Measurements from ENCODE around the gene ABCG2. TPM values are rescaled to one million over a fixed set of nuclear protein-coding genes. Genes with fewer than 3 reads are reported as not detected.
A peak's percentile ranks its signal among the peaks of the same experiment; 100 is the strongest.
"Not testable (repeated sequence)": the region's sequence is repeated elsewhere in the genome, so short reads cannot be mapped to it uniquely, and the experiment has no call there.

ABCG2 gene
- total RNA-seq, 1 donor from 2014 or later: 21.6 TPM

DNA sequence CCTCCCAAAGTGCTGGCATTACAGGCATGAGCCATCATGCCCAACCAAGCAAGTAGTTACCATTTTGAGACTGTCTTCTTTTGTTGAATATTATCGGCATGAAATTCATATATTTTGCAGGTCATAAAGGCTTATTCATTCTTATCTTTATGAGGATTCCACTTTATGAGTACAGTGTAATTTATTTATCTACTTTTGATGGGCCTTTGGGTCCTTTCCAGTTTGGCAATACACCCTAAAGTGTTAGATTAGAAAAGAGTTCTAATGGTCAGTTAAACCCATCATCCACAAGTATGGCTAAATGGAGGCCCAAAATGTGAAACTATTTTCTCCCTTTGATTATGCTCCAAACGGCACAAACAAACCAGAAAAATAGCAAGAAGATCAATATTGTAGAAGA, 10.9 kb upstream of the ABCG2 start:
- DNase-seq (ENCODE audit: low spot score in 2 of 2): no peak
- no peak for FAIRE-seq

- DNase-seq (ENCODE audit: low spot score in 2 of 2): no peak
- FAIRE-seq: no peak
These were observed 8.2 kb upstream of the ABCG2 start for GRCh38 chr4:88166608-88167007.

- FAIRE-seq (no peak), DNase-seq (ENCODE audit: low spot score in 2 of 2) (no peak)
These were observed 4.9 kb upstream of the ABCG2 start for GRCh38 chr4:88163336-88163735.

DNA sequence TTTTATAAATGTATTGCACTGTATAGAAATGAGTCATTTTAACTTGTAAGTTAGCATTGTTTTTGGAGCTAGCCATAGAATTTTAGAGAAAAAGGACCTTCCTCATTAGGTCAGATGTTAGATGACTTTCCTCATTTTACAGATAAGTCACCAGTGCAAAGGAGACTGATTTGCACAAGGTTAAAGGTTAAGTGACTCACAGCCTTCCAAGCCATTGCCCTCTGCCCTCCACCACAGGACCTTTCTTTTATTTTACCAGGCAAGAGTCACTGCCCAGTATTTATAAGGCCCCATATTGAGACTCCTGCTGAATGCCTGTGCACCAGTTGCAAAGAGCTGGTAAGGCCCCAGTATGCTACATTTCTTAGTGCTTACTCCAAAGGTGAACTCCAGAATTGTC, 4.2 kb upstream of the ABCG2 start:
- DNase-seq (ENCODE audit: low spot score in 2 of 2) (no peak), FAIRE-seq (no peak)

- FAIRE-seq (no peak), DNase-seq (ENCODE audit: low spot score in 2 of 2) (peak in 1 of 2 donors; percentile 12)
These were observed 838 bp upstream of the ABCG2 start for GRCh38 chr4:88159229-88159725.

- no peak for FAIRE-seq
- no peak for DNase-seq (ENCODE audit: low spot score in 2 of 2)
These were observed 376 bp downstream of the ABCG2 start for GRCh38 chr4:88158038-88158488.

DNA sequence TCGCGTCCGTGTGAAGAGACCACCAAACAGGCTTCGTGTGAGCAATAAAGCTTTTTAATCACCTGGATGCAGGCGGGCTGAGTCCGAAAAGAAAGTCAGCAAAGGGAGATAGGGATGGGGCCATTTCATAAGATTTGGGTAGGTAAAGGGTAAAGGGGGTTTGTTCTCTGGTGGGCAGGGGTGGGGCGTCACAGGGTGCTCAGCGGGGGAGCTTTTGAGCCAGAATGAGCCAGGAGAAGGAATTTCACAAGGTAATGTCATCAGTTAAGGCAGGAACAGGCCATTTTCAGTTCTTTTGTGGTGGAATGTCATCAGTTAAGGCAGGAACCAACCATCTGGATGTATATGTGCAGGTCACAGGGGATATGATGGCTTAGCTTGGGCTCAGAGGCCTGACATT, 6.1 kb downstream of the ABCG2 start:
- FAIRE-seq; DNase-seq (ENCODE audit: low spot score in 2 of 2): not testable (repeated sequence)

DNA sequence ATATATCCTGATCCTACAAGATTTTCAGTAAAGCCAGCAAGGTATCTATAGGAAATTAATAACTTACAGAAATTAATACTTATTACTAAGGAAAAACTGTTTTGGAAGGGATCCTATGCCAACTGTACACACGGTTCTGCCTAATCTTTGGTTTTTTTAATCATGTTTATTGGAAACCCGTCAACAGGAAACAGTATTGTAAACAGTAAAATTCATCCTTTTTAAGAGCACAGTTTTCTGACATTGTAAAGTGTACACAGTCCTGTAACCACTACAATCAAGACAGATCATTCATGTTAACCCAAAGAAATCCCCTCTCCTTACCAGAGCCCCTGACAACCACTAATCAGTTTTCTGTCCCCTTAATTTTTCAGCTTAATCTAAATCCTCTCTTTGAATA, 9.9 kb downstream of the ABCG2 start:
- FAIRE-seq (no peak), DNase-seq (ENCODE audit: low spot score in 2 of 2) (no peak)

DNA sequence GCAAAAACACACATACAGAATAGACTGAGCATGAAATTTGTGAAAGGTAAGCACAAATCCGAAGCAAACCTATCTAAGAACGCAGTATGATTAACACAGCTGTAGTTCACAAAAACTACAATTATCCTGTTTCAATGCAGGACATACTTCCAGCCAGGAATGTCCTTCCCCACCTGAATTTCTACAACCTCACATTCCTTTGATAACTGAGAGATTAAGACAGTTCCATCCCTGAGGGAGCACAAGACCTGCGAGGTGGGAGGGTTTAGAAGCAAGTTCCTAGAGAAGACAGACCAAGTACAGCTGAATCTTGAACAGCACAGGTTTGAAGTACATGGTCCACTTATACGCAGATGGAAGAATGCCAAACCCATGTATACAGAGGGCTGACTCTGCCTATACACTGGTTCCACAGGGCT, 10.6 kb downstream of the ABCG2 start:
- DNase-seq (ENCODE audit: low spot score in 2 of 2): no peak

DNA sequence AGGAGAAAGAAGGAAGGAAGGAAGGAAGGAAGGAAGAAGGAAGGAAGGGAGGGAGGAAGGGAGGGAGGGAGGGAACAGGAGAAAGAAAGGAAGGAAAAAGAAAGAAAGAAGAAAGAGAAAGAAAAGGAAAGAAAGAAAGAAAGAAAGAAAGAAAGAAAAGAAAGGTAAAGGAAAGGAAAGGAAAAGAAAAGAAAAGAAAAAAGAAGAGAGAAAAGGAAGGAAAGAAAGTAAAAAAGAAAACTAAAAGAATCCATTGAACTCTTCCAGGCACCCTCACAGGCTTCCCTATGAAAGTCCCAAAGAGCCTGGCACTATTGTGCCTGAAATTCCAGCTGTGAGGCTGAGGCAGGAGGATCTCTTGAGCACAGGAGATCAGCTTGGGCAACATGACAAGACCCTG, 11.5 kb downstream of the ABCG2 start:
- FAIRE-seq: no peak

More for the DNA sequence above, 10.6 kb downstream of the ABCG2 start:
- FAIRE-seq: no peak

GRCh38 chr4:88144866-88145300, 13.6 kb downstream of the ABCG2 start:
- FAIRE-seq (no peak), DNase-seq (ENCODE audit: low spot score in 2 of 2) (no peak)

More for the DNA sequence above, 11.5 kb downstream of the ABCG2 start:
- no peak for DNase-seq (ENCODE audit: low spot score in 2 of 2)

DNA sequence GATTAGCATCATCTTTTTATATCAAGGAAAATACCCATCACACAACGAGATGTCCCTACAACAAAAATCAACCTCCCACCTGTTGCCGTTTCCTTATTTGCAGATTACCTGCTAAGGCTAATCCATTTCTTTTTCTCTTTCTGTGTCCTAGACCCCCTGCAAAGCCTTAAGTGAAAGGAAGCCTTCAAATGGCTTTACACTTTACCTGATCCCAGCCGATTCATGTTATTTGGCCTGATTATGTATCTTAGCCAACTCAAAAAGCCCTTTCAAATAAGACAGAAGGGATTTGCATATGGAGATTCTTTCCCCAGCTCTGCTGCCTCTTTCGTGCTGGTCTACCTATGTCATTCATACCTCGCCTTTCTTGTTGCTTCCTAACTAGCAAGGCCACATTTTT, 14.4 kb downstream of the ABCG2 start:
- no peak for DNase-seq (ENCODE audit: low spot score in 2 of 2)
- no peak for FAIRE-seq

DNA sequence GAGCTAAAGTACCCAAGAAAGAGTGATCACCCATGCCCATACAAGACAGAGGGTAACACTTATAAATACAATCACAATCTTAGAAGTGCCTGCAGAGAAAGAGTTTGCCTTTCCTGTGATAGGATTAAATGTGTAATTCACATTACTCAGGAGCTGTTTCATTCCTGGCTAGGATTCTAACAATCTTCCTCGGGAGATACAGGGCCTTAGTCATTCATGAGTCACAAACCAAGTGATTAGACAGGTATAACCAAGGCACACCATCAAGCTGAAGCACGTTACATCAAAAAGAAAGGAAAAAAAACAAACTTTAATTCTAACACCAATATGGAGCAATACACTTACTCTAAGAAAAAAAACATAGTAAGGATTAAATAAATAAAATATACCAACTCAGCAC, 14.9 kb downstream of the ABCG2 start:
- FAIRE-seq (no peak), DNase-seq (ENCODE audit: low spot score in 2 of 2) (no peak)

GRCh38 chr4:88138561-88138960, 19.9 kb downstream of the ABCG2 start:
- DNase-seq (ENCODE audit: low spot score in 2 of 2): no peak
- no peak for FAIRE-seq

DNA sequence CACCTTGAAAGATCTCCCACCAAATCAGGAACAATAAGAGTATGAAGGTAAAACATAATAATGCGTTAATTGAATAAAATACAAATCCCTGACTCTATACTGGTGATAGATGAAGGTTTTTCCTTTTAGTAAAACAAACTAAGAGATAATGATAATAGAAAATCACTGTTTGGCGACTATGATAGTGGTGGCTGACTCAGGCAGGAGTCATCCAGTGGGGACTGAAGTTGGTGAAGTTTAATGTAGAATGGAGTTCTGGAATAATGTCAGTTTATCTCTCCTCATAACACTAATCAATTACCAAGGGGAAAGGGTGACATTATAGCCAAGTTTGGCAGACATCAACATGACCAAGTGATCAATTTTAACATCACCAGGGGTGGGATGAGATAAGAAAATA, 21.3 kb downstream of the ABCG2 start:
- DNase-seq (ENCODE audit: low spot score in 2 of 2): no peak
- no peak for FAIRE-seq

DNA sequence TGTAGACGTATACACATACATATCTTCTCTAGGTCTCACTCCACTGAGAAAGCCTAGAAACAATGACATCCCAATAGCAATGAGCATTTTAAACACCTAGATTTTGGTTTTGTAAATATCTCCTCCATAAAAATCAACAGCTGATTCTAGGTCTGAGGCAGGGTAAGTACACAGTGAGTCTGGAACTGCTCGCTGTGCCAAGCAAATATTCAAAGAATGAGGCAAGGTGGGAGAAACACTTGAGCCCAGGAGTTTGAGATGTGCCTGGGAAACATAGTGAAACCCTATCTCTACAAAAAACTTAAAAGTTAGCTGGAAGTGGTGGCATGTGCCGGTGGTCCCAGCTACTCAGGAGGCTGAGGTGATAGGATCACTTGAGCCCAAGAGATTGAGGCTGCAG, 22.2 kb downstream of the ABCG2 start:
- no peak for DNase-seq (ENCODE audit: low spot score in 2 of 2)
- no peak for FAIRE-seq

- no peak for DNase-seq (ENCODE audit: low spot score in 2 of 2)
- no peak for FAIRE-seq
These were observed 23.1 kb downstream of the ABCG2 start for GRCh38 chr4:88135356-88135663.

GRCh38 chr4:88134536-88135355, 23.7 kb downstream of the ABCG2 start:
- no peak for DNase-seq (ENCODE audit: low spot score in 2 of 2)
- no peak for FAIRE-seq

GRCh38 chr4:88134111-88134510, 24.3 kb downstream of the ABCG2 start:
- DNase-seq (ENCODE audit: low spot score in 2 of 2) (no peak), FAIRE-seq (no peak)

- FAIRE-seq: no peak
- DNase-seq (ENCODE audit: low spot score in 2 of 2): no peak
These were observed 27.7 kb downstream of the ABCG2 start for GRCh38 chr4:88130544-88131305.

DNA sequence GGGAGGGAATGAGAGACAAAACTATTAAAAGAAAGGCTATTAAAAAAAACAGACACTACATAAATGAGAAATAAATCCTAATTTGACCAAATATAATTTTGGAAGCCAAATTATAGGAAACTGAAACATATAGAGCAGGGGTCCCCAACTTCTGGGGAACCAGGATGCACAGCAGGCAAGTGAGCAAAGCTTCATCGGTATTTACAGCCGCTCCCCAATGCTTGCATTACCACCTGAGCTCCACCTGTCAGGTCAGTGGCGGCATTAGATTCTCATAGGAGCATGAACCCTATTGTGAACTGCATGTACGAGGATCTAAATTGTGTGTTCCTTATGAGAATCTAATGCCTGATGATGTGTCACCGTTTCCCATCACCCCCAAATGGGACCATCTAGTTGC, 28.4 kb downstream of the ABCG2 start:
- DNase-seq (ENCODE audit: low spot score in 2 of 2) (no peak), FAIRE-seq (no peak)

GRCh38 chr4:88122260-88122659, 36.2 kb downstream of the ABCG2 start:
- not testable (repeated sequence) for DNase-seq (ENCODE audit: low spot score in 2 of 2); FAIRE-seq

All from frontal cortex (tissue), 4 donors.